A549 treated with AZD9567 at 1 μM for 4 hours (cell line): Measurements from ENCODE around the gene HLA-DQB2. TPM values are rescaled to one million over a fixed set of nuclear protein-coding genes. Genes with fewer than 3 reads are reported as not detected.

ENCODE experiments used
- total RNA-seq: library from RNA; stranded (reverse); fragments of 200-300 nt; extraction: Qiagen RNA extraction; gene quantifications from 5 replicates; pipeline ENCODE4 v1.2.3, GENCODE V29; 2022; ENCODE audit not compliant: insufficient read depth

Gene HLA-DQB2
- not detected in 5 replicates for total RNA-seq

GRCh38 chr6:32763421-32763820 lies at the start of gene HLA-DQB2:
Gene HLA-DQB2 (minus strand): TSS chr6:32763532. CDS start chr6:32763470, 62 bp downstream.

GRCh38 chr6:32741031-32741960 lies 22.0 kb downstream of the HLA-DQB2 start, which contains the start of gene HLA-DQA2:
Gene HLA-DQA2 (plus strand): TSS chr6:32741391. CDS start chr6:32741444, 53 bp downstream.

Other genes starting within 250 kb of the HLA-DQB2 start
- not detected in 5 replicates for gene HLA-DRB5, start 233.2 kb downstream of the HLA-DQB2 start, total RNA-seq
- not detected in 5 replicates for gene HLA-DRB1, start 173.7 kb downstream of the HLA-DQB2 start, total RNA-seq
- not detected in 5 replicates for gene HLA-DQA1, start 126.1 kb downstream of the HLA-DQB2 start, total RNA-seq
- not detected in 5 replicates for gene HLA-DQB1, start 96.9 kb downstream of the HLA-DQB2 start, total RNA-seq
- gene HLA-DQA2, start 22.1 kb downstream of the HLA-DQB2 start, total RNA-seq = not detected in 5 replicates
- 0.10 to 0.19 TPM (median 0.17 TPM) in 4 of 5 replicates, not detected in the other for gene HLA-DOB, start 53.5 kb upstream of the HLA-DQB2 start, total RNA-seq
- 17.5 to 28.0 TPM (median 20.4 TPM) in 5 replicates for gene TAP2, start 75.2 kb upstream of the HLA-DQB2 start, total RNA-seq
- gene PSMB8, start 80.5 kb upstream of the HLA-DQB2 start, total RNA-seq = 10.9 to 22.2 TPM (median 17.8 TPM) in 5 replicates
- 25.4 to 36.3 TPM (median 33.4 TPM) in 5 replicates for gene TAP1, start 90.2 kb upstream of the HLA-DQB2 start, total RNA-seq
- gene PSMB9, start 90.7 kb upstream of the HLA-DQB2 start, total RNA-seq = 16.3 to 23.4 TPM (median 17.7 TPM) in 5 replicates
- 1.4 to 2.4 TPM (median 2.2 TPM) in 4 of 5 replicates, not detected in the other for gene HLA-DMB, start 177.5 kb upstream of the HLA-DQB2 start, total RNA-seq
- 2.7 to 7.3 TPM (median 3.3 TPM) in 5 replicates for gene HLA-DMA, start 189.6 kb upstream of the HLA-DQB2 start, total RNA-seq
- 143 to 170 TPM (median 152 TPM) in 5 replicates for gene BRD2, start 205.1 kb upstream of the HLA-DQB2 start, total RNA-seq
- 0.02 TPM in 1 of 5 replicates, not detected in the others for gene HLA-DOA, start 246.1 kb upstream of the HLA-DQB2 start, total RNA-seq